HG03460 (cell line): ENCODE results near the gene TANC1.

Experiments used
- ATAC-seq: cut with Tn5 transposase; IDR thresholded peaks from one replicate; pipeline ENCODE4 v1.9.1; 2021; ENCODE audit not compliant: unreplicated experiment

TANC1 gene

GRCh38 chr2:159211447-159212396 is 243.3 kb downstream of the TANC1 start:
- ATAC-seq, result no peak

- no peak for ATAC-seq
Observed at GRCh38 chr2:159213296-159213695, 244.9 kb downstream of the TANC1 start.

GRCh38 chr2:159214325-159214865 is 246.0 kb downstream of the TANC1 start:
- ATAC-seq, result no peak

DNA sequence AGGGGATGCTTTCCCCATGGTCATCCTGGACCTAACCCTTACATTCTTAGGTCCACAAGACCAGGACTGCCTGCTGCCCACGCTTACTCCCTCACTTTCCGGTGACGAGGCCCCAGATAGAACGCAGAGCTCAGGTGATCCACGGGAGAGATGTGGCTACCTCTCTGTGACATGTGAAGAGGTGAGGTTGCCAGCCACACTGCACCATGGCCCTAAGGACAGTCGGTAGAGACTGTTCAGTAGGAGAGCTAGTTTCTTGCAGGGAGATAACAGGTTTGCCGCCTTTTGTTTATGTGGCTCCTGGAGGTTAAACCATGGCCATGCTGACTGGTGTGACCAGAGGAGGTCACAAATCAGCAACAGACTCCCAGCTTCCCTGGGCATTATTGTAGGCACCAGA is 246.7 kb downstream of the TANC1 start:
- no peak for ATAC-seq

DNA sequence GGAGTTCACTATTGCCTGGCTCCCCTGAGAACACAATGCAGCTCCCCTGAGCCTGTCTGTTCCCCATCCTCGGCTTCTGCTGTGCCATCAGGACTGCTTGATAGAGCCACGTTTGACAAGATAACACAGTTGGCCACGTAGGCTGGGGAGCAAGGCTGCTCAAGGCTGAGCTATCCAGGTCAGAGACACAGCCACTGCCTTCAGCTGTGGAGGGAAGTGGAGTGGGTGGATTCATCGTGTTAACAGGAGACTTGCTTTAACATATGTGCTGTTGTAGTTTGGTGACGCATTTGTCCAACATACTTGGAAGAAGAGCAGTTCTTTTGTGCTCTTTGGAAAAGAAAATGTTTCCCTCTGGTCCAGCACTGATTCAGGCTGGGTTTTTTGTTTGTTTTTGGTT is 249.2 kb downstream of the TANC1 start:
- no peak for ATAC-seq

- no peak for ATAC-seq
Observed at GRCh38 chr2:159218389-159218788, 249.9 kb downstream of the TANC1 start.

DNA sequence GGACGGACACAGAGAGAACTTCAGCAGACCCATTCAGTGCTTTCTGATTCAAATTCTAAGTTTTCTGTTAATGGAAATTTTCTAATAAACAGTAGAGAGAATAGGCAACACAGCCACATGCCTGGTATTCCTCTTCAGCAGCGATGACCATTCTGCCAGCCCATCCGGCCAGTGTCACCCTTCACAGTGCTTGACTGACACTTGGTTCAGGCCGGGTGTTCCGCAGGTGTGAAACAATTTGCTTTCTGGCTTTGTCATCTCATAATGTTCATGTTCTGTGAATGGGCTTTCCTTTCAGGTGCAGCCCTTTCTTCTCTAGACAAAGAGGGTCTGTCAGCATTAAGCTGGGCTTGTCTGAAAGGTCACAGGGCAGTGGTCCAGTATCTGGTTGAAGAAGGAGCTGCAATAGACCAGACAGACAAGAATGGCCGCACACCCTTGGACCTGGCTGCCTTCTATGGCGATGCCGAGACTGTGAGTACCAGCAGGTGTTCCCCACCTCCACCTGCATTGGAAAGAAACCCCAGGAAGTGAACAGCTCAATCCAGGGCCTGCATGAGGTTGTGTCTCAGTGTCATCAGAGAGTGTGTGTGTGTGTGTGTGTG is 251.1 kb downstream of the TANC1 start:
- ATAC-seq, result no peak

GRCh38 chr2:159224061-159224813 is 255.8 kb downstream of the TANC1 start:
- ATAC-seq, result no peak

- ATAC-seq, result no peak
Observed at GRCh38 chr2:159225025-159226016, 256.9 kb downstream of the TANC1 start.

DNA sequence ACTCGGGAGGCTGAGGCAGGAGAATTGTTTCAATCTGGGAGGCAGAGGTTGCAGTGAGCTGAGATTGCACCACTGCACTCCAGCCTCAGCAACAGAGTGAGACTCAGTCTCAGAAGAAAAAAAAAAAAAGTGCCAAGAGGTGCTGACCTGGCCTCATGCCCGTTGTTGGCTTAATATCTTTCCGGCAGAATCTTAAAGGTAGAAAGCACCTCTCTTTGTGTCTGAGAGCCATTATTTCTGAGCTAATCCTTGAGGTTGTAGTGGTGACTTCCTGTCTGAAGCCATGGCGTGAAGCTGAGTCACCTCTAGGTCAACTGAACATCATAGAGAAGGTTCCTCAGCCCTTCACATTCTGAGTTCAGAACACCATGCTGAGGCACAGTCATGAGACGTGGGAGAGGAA is 257.6 kb downstream of the TANC1 start:
- peak; percentile 55 for ATAC-seq

- ATAC-seq, result no peak
Observed at GRCh38 chr2:159226608-159227385, 258.4 kb downstream of the TANC1 start.

- no peak for ATAC-seq
Observed at GRCh38 chr2:159227467-159227866, 259.0 kb downstream of the TANC1 start.

DNA sequence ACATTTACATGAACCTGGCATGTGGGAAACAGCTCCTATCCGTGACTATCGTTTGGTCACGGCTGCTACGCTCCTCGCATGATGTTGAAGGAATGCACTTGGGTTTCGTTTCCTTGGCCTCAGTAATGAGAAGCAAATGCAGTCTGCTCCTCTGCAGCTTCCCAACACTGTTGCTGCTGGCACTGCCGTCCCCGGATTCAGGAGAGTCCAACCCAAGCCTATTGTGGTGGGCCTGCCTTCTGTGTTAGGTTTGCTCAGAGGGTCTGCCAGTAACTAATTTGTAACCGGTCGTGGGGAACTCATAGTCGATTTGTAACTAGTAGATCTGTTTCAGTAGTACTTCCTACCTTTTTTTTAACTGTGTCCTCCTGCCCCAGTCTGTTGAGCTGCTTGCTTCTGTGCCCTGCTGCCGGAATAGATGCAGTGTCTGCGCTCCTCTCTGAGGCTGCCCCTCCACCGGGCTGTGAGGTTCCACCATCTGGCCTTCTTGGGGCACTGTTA is 259.7 kb downstream of the TANC1 start:
- no peak for ATAC-seq

DNA sequence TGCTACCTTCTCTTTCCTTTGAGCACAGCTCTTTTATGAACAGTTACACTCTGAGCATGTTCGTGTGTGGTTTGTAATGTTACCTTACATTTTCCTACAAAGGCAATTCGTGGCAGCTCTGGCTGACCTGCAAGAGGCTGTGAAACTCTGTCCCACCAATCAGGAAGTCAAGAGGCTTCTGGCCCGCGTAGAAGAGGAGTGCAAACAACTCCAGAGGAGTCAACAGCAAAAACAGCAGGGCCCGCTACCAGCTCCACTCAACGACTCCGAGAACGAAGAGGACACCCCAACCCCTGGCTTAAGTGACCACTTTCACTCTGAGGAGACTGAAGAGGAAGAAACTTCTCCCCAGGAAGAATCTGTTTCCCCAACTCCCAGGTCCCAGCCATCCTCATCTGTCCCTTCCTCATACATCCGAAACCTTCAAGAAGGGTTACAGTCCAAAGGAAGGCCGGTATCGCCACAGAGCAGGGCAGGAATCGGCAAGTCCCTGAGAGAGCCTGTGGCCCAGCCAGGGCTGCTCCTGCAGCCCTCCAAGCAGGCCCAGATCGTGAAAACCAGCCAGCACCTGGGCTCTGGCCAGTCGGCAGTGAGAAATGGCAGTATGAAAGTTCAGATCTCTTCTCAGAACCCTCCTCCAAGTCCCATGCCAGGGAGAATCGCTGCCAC is 261.2 kb downstream of the TANC1 start:
- ATAC-seq, result no peak

- ATAC-seq, result no peak
Observed at GRCh38 chr2:159230145-159230877, 261.9 kb downstream of the TANC1 start.

DNA sequence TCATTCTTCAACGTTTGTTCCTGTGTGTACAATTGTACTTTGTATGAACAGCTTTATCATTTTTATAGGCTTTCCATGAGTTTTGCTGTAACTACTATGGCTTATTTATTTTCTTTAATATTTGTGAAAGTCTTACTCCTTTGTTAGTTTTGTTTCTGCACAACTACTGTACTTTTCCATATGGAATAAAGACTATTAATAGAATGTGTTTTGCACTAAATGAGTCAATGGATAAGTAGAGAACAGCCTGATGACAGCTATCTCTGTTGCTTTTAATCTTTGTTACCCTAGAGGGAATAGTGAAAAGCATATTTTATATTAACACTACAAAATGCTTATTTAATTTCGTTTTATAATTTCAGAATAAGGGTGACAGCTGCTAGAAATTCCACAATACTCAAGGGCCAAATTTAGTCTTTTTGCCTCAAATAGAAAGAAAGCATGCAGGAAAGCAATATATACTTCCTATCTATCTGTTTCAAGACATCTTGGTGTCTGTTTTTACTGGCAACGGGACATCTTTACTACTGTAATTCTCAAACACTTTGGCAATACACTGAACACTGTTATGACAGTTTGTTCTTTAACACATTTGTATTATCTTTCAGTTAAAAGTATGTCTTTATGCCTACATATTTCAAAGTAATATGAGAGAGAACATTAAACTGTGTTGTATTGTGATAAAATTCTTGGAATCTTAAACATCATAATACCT is 264.2 kb downstream of the TANC1 start:
- ATAC-seq, result no peak

DNA sequence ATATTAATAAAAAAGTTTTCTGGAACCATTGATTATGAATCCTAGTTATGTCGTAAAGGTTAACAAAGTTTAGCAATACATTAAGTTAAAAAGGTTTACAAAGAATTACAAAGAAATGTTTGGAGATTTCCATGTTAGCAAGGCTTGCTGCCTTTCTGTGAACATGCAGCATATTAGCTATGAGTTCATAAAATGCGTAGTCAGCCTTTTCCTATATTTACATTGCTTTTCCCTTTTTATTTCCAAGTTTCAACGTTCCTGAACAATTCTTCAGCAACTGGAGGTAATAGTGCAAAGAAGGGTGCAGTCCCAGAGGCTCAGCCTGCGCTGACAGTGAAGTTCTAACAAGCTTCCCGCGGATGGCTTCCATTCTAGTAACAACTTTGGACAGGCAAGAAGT is 266.4 kb downstream of the TANC1 start:
- ATAC-seq, result no peak
